ENCODE data around the gene GRIK3. TPM values are rescaled to one million over a fixed set of nuclear protein-coding genes. Genes with fewer than 3 reads are reported as not detected.

Gene GRIK3
- total and polyA plus RNA-seq, 2 of the 8 experiments (the other 6 are each of a cell fraction or from before 2014, with no cell fraction given): 2.1 to 3.4 TPM

GRCh38 chr1:36768486-36769178 is 265.7 kb downstream of the GRIK3 start:
- Histone ChIP-seq H3K79me1 (ENCODE audit: low read depth, low read length) (no peaks in the 10 kb centered on the region), H3K9ac (replicated peaks in 1 of 4; ENCODE audit: extremely low read depth in 1 of 4, low read depth in 3 of 4, low read length in 3 of 4) (no peak overlapping the region), H2BK12ac (ENCODE audit: low read depth, low read length) (0 out of 2 replicates have a peak overlapping the region, but pooled peaks have one; percentile 50), H4K91ac (replicated peaks; ENCODE audit: insufficient read length, low read length) (peak overlapping the region; percentile 20), H3K18ac (ENCODE audit: extremely low read depth, low read length) (no peak overlapping the region; the same call in 1 of the 2 replicates), H3K4ac (replicated peaks; ENCODE audit: insufficient read length, low read depth, low read length) (peak overlapping the region; percentile 18), H3K36me3 (ENCODE audit: control insufficient read depth in 2 of 4, insufficient read depth in 4 of 4, low read length in 3 of 4) (no peaks in the 10 kb centered on the region), H3K23ac (ENCODE audit: insufficient read length) (no peak overlapping the region), H2BK15ac (ENCODE audit: low read length) (peak overlapping the region; percentile 40; the same call in 1 of the 2 replicates), H3K4me2 (ENCODE audit: insufficient read depth in 1 of 2, low read depth in 2 of 2, low read length in 2 of 2) (no peak overlapping the region), H3K56ac (replicated peaks; ENCODE audit: insufficient read length, low read depth, low read length) (no peak overlapping the region), H3K14ac (ENCODE audit: insufficient read length) (no peak overlapping the region), H3K79me2 (ENCODE audit: control insufficient read depth in 1 of 2, insufficient read depth in 2 of 2, low read length in 2 of 2) (no peaks in the 10 kb centered on the region), H3K23me2 (ENCODE audit: low read depth, low read length) (no peaks in the 10 kb centered on the region), H2AFZ (ENCODE audit: low read length) (no peak overlapping the region), H3K9me3 (ENCODE audit: insufficient read depth in 2 of 2, low read depth in 1 of 2, low read length in 1 of 2) (no peaks in the 10 kb centered on the region), H3K27me3 (replicated peaks in 1 of 4; ENCODE audit: control insufficient read depth in 3 of 4, extremely low read depth in 1 of 4, insufficient read depth in 3 of 4, low read length in 3 of 4) (no peaks in the 10 kb centered on the region; a peak in 1 of 7 replicates), H3K27ac (ENCODE audit: low read depth, low read length) (no peak overlapping the region), H2BK5ac (ENCODE audit: low read depth, low read length) (no peak overlapping the region), H2BK20ac (ENCODE audit: low read length) (peak overlapping the region; percentile 66; the same call in 1 of the 2 replicates), H4K20me1 (replicated peaks in 1 of 2; ENCODE audit: control insufficient read depth in 1 of 2, insufficient read depth in 2 of 2, low read length in 2 of 2) (no peaks in the 10 kb centered on the region), H4K8ac (ENCODE audit: extremely low read depth, insufficient read depth, low read length) (no peak overlapping the region), H2AK5ac (ENCODE audit: low read depth, low read length) (no peak overlapping the region), H3K4me1 (replicated peaks in 1 of 4; ENCODE audit: control insufficient read depth in 3 of 4, insufficient read depth in 4 of 4, low read length in 3 of 4) (peaks cover 22 to 47% (median 44%) of the 10 kb centered on the region in 4 experiments), H2BK120ac (replicated peaks; ENCODE audit: low read depth, low read length) (no peak overlapping the region), H3K4me3 (ENCODE audit: extremely low read depth in 1 of 4, insufficient read depth in 2 of 4, low read depth in 3 of 4, low read length in 4 of 4) (no peak overlapping the region), H4K5ac (ENCODE audit: insufficient read length, low read depth, low read length) (no peak overlapping the region)
- ChIA-PET POLR2A (ENCODE audit: partially characterized antibody) (no interaction called here), CTCF (ENCODE audit: partially characterized antibody) (no interaction called here)
- DNase-seq (ENCODE audit: low read depth in 1 of 2, low spot score in 2 of 2) (no peak), FAIRE-seq (no peak)
- 89% methylated on average over 14 of the region's 14 CpGs; no CpG with 5 or more reads in 1 of the 2 experiments for WGBS, 2 experiments (ENCODE audit: extremely low coverage in 1 of 2, insufficient coverage in 1 of 2, insufficient read length in 1 of 2, insufficient replicate concordance in 2 of 2, low coverage in 1 of 2, low lambda C conversion rate in 2 of 2, missing lambda C conversion rate in 1 of 2)
- TF ChIP-seq ATF2 (IDR thresholded peaks at IDR 0.05; ENCODE audit: low read length) (no peak), BACH1 (IDR thresholded peaks at IDR 0.05; ENCODE audit: low read length) (no peak), EGR1 (IDR thresholded peaks at IDR 0.05; ENCODE audit: borderline replicate concordance, low read depth, low read length) (no peak), RNF2 (IDR thresholded peaks at IDR 0.05; ENCODE audit: borderline replicate concordance, low read depth, low read length, missing control alignments, poor library complexity, severe bottlenecking) (no peak), EP300 (IDR thresholded peaks at IDR 0.05; ENCODE audit: borderline replicate concordance in 1 of 2, low read depth in 2 of 2, low read length in 2 of 2) (no peak), TBP (IDR thresholded peaks at IDR 0.05; ENCODE audit: low read depth, low read length) (no peak), SUZ12 (IDR thresholded peaks at IDR 0.05; ENCODE audit: low read length) (no peak), TCF12 (IDR thresholded peaks at IDR 0.05; ENCODE audit: low read depth, low read length) (no peak)
